Tibial nerve (tissue), 4 donors: ENCODE results near the gene SH2D1A. TPM values are rescaled to one million over a fixed set of nuclear protein-coding genes. Genes with fewer than 3 reads are reported as not detected.
A peak's percentile ranks its signal among the peaks of the same experiment; 100 is the strongest.
"Not testable (repeated sequence)": the region's sequence is repeated elsewhere in the genome, so short reads cannot be mapped to it uniquely, and the experiment has no call there.

Experiments
- DNase-seq, 2 donors: peaks; one replicate each; pipeline ENCODE4 v3.0.0-alpha.2; 2019; ENCODE audit warnings: low spot score in 2 of 2
- H3K27ac ChIP-seq, 4 donors: fragments of 200-600 bp; sonication (generic) in 3 of 4; one replicate each; pipeline ENCODE4 v1.5.1; 2017 to 2019; ENCODE audit warnings: mild to moderate bottlenecking in 1 of 4
- H3K27me3 ChIP-seq, 2 donors: fragments of 200-600 bp; sonication (generic) in 1 of 2; one replicate each; pipeline versions ENCODE4 v1.5.1 to v1.6.0; 2017 to 2019
- H3K36me3 ChIP-seq, 3 donors: fragments of 200-600 bp; sonication (generic); one replicate each; pipeline ENCODE4 v1.5.1; 2018 to 2019
- H3K4me1 ChIP-seq, 4 donors: fragments of 200-600 bp; sonication (generic) in 3 of 4; one replicate each; pipeline ENCODE4 v1.5.1; 2017 to 2019
- H3K4me3 ChIP-seq, 4 donors: fragments of 200-600 bp; sonication (generic) in 3 of 4; one replicate each; pipeline ENCODE4 v1.5.1; 2017 to 2019; ENCODE audit warnings: mild to moderate bottlenecking in 1 of 4, moderate library complexity in 1 of 4
- H3K9me3 ChIP-seq, 4 donors: fragments of 200-600 bp; sonication (generic) in 3 of 4; one replicate each; pipeline ENCODE4 v1.5.1; 2017 to 2019
- EP300 ChIP-seq, 2 donors: sonication (generic); formaldehyde crosslinking; IDR thresholded peaks; one replicate each; pipeline ENCODE4 v1.6.1; 2017; ENCODE audit warnings: antibody characterized with exemption in 2 of 2, mild to moderate bottlenecking in 1 of 2
- POLR2A ChIP-seq, 2 donors: fragments of 450-650 bp; IDR thresholded peaks; one replicate each; pipeline ENCODE4 v1.6.1; 2017; ENCODE audit warnings: antibody characterized with exemption in 2 of 2, mild to moderate bottlenecking in 2 of 2, moderate library complexity in 2 of 2
- WGBS, 2 donors: methylation state at CpG; one replicate each; pipeline ENCODE4 v1.1.5; 2018; 5-methylcytosine and 5-hydroxymethylcytosine counted together
- total RNA-seq, 4 donors: library from RNA; depleted of rRNA; stranded (reverse); fragments of >200 nt; gene quantifications; one replicate each; pipeline ENCODE4 v1.1.0, GENCODE V29; 2016
- TF ChIP-seq, protein P1 (sequence below), 5 experiments: fragments of 200-600 bp in 3 of 5; fragments of 450-650 bp in 2 of 5; sonication (generic) in 3 of 5; IDR thresholded peaks; one replicate each; pipeline ENCODE4 v1.5.1; 2016 to 2019; ENCODE audit warnings: antibody characterized with exemption in 5 of 5, mild to moderate bottlenecking in 3 of 5, moderate library complexity in 2 of 5

SH2D1A gene
- 1 to 10 TPM in 1 of 4 donors, under 1 TPM in 1, not detected in 2; 0.60 to 4.2 TPM for total RNA-seq

DNA sequence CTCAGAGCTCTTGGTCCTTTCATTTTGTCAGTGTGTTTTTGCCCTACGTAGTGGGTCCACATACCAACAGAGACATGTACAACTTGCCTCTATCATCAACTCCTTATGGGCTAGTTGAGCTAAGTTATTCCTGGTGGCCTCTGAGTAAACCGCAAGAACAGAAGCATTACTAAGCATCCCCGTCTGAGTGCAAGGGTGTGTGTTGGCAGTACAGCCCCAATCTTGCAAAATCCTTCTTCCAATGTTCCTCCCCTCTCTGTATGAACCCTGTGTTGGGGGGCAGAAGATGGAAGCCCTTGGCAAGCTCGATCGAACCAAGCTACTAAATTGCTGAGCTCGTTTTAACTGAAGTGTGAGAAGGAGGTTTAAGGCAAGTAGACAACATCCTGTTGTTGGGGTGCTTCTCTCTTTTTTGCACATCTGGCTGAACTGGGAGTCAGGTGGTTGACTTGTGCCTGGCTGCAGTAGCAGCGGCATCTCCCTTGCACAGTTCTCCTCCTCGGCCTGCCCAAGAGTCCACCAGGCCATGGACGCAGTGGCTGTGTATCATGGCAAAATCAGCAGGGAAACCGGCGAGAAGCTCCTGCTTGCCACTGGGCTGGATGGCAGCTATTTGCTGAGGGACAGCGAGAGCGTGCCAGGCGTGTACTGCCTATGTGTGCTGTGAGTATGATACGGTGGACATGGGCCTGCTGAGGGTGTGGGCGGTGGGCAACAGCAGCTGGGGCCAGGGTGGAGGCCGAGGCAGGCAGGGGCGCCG lies at the start of gene SH2D1A:
Gene SH2D1A, plus strand, starts transcription at position 447 of the 760 bp plus-strand sequence. Its CDS starts 80 bp downstream, at position 527.
- no peaks in the 10 kb centered on the region for H3K9me3 ChIP-seq
- no peaks in the 10 kb centered on the region for H3K27me3 ChIP-seq
- H3K4me1 ChIP-seq = no peaks in the 10 kb centered on the region
- H3K36me3 ChIP-seq = no peaks in the 10 kb centered on the region
- TF ChIP-seq, protein P1, sequence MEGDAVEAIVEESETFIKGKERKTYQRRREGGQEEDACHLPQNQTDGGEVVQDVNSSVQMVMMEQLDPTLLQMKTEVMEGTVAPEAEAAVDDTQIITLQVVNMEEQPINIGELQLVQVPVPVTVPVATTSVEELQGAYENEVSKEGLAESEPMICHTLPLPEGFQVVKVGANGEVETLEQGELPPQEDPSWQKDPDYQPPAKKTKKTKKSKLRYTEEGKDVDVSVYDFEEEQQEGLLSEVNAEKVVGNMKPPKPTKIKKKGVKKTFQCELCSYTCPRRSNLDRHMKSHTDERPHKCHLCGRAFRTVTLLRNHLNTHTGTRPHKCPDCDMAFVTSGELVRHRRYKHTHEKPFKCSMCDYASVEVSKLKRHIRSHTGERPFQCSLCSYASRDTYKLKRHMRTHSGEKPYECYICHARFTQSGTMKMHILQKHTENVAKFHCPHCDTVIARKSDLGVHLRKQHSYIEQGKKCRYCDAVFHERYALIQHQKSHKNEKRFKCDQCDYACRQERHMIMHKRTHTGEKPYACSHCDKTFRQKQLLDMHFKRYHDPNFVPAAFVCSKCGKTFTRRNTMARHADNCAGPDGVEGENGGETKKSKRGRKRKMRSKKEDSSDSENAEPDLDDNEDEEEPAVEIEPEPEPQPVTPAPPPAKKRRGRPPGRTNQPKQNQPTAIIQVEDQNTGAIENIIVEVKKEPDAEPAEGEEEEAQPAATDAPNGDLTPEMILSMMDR (IDR thresholded peaks at IDR 0.05) = no peak
- no peak for TF ChIP-seq EP300 (IDR thresholded peaks at IDR 0.05)
- peak within 1 kb of the TSS in 1 of 4 donors; percentile 5 for H3K4me3 ChIP-seq
- no peak for DNase-seq
- H3K27ac ChIP-seq = peak within 1 kb of the TSS in 1 of 4 donors; percentile 50
- 69 to 86% methylated on average over 7 to 19 of the region's 19 CpGs for WGBS, 2 donors

DNA sequence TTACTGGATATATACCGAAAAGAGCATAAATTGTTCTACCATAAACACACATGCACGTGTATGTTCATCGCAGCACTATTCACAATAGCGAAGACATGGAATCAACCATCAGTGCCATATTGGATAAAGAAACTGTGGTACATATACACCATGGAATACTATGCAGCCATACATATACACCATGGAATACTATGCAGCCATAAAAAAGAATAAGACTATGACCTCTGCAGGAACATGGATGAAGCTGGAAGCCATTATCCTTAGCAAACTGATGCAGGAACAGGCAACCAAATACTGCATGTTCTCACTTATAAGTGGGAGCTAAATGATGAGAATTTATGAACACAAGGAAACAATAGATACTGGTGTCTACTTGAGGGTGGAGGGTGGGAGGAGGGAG lies 47.0 kb upstream of the SH2D1A start:
- H3K4me3 ChIP-seq, H3K36me3 ChIP-seq, H3K9me3 ChIP-seq, H3K4me1 ChIP-seq, DNase-seq, H3K27ac ChIP-seq, H3K27me3 ChIP-seq: not testable (repeated sequence)
- WGBS, 2 donors = 95 to 98% methylated on average over 4 of the region's 4 CpGs

DNA sequence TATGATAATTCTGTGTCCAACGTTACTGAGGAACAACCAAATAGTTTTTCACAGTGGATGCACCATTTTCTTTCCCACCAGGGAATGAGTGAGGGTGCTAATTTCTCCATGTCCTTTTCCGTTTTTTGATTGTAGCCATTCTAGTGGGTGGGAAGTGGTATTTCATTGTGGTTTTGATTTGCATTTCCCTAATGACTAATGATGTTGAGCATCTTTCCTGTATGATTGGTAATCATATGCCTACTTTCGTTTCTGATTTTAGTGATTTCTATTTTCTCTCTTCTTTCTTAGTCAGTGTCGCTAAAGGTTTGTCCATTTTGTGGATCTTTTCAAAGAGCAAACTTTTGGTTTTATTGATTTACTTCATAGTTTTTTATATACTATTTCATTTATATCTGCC lies 46.0 kb upstream of the SH2D1A start:
- H3K4me1 ChIP-seq = no peaks in the 10 kb centered on the region
- H3K4me3 ChIP-seq = no peak overlapping the region
- no peaks in the 10 kb centered on the region for H3K27me3 ChIP-seq
- no peak overlapping the region for H3K27ac ChIP-seq
- DNase-seq = no peak
- H3K9me3 ChIP-seq = no peaks in the 10 kb centered on the region
- no peak for TF ChIP-seq POLR2A (IDR thresholded peaks at IDR 0.05)
- TF ChIP-seq, protein P1 (IDR thresholded peaks at IDR 0.05) = no peak
- no peak for TF ChIP-seq EP300 (IDR thresholded peaks at IDR 0.05)
- H3K36me3 ChIP-seq = no peaks in the 10 kb centered on the region
- 61 to 77% methylated on average over 4 of the region's 4 CpGs for WGBS, 2 donors

DNA sequence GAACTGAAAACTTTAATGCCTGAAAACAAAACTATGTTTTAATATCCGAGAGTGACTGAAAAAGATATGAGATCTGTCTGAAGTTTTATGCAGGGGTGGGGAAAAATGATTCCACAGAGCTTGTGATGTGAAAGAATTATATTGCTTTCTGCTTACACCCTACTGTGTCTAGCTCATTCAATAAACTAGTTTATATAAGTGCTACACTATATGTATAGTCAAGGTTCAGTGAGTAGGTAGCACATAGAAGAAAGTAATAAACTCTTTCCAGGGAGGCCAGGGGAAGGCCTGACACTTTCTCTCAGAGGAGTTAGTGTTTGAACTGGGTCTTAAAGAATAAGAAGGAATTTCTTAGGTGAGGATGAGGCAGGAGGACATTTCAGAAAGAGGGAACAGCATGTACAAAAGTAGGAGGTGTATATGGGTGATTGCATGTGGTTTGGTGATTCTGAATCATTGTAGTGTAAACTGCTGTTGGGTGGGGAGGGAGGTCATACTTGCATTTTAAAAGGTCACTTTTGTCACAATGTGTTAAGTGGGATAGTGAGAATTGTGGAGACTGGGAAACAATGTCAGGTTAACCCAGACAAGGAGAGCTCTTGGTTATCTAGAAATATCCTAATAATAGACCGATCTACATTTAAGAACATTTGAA lies 39.0 kb upstream of the SH2D1A start:
- 76% methylated on average over 2 of the region's 2 CpGs for WGBS, 2 donors
- H3K36me3 ChIP-seq = no peaks in the 10 kb centered on the region
- no peaks in the 10 kb centered on the region for H3K27me3 ChIP-seq
- TF ChIP-seq POLR2A (IDR thresholded peaks at IDR 0.05) (no peak), EP300 (IDR thresholded peaks at IDR 0.05) (no peak)
- TF ChIP-seq, protein P1 (IDR thresholded peaks at IDR 0.05) = no peak
- H3K9me3 ChIP-seq = no peaks in the 10 kb centered on the region
- H3K27ac ChIP-seq = no peak overlapping the region
- no peaks in the 10 kb centered on the region for H3K4me1 ChIP-seq
- no peak overlapping the region for H3K4me3 ChIP-seq
- DNase-seq = no peak

DNA sequence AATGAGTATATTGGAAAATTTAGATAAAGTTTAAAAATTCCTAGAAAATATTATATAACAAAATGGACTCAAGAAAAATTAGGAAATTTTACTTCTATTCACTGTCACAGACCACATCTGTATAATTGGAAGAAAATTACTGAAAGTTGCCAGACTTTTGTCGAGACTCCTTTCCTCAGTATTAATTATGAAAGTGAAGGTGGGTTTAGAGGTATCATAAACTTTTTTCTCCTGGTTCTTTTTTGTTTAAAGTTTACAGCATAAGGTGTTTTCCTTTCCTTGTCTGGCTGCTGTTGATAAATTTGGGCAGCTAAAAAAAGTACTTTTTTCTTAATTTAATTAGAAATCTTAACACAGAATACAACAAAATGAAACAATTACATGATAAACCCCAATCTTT lies 20.6 kb upstream of the SH2D1A start:
- TF ChIP-seq EP300 (IDR thresholded peaks at IDR 0.05) (no peak), POLR2A (IDR thresholded peaks at IDR 0.05) (no peak)
- TF ChIP-seq, protein P1 (IDR thresholded peaks at IDR 0.05) = no peak
- no peak for DNase-seq
- no peak overlapping the region for H3K27ac ChIP-seq
- WGBS, 2 donors = 75 to 86% methylated on average over 1 of the region's 1 CpG
- no peaks in the 10 kb centered on the region for H3K9me3 ChIP-seq
- no peaks in the 10 kb centered on the region for H3K27me3 ChIP-seq
- H3K36me3 ChIP-seq = no peaks in the 10 kb centered on the region
- H3K4me3 ChIP-seq = no peak overlapping the region
- H3K4me1 ChIP-seq = no peaks in the 10 kb centered on the region
